WTC11 (cell line): ENCODE data around the gene CARD19. TPM values are rescaled to one million over a fixed set of nuclear protein-coding genes. Genes with fewer than 3 reads are reported as not detected.

ENCODE experiments used
- ATAC-seq: fragments of 200-7000 bp; cut with Tn5 transposase; 2 replicates; pipeline ENCODE4 v1.10.0; 2021; ENCODE audit warnings: mild to moderate bottlenecking, moderate library complexity
- CTCF ChIA-PET: fragments of 300-600 bp; sonication (Branson Sonifier 250); formaldehyde crosslinking; loops from one replicate; lab custom pipeline; 2021; ENCODE audit warnings: antibody characterized with exemption; lab: Charles Lee
- POLR2A ChIA-PET: fragments of 350-600 bp; sonication (Branson Sonifier 250); formaldehyde crosslinking; loops from one replicate; lab custom pipeline; 2021; ENCODE audit warnings: antibody characterized with exemption; lab: Charles Lee
- DNase-seq: peaks from one replicate; pipeline ENCODE4 v3.0.0; 2021; ENCODE audit warnings: low spot score
- H3K27ac Mint-ChIP-seq: 2 replicates; pipeline ENCODE4 v1.8.0; 2021; ENCODE audit warnings: mixed read lengths
- H3K27me3 Mint-ChIP-seq: 2 replicates; pipeline ENCODE4 v1.8.0; 2021; ENCODE audit warnings: low read depth, mild to moderate bottlenecking, moderate library complexity, mixed read lengths
- H3K36me3 Mint-ChIP-seq: 2 replicates; pipeline ENCODE4 v1.8.0; 2021; ENCODE audit warnings: mixed read lengths
- H3K4me1 Mint-ChIP-seq: 2 replicates; pipeline ENCODE4 v1.8.0; 2022; ENCODE audit warnings: mixed read lengths
- H3K4me3 Mint-ChIP-seq: 2 replicates; pipeline ENCODE4 v1.8.0; 2021; ENCODE audit warnings: mild to moderate bottlenecking, moderate library complexity, mixed read lengths
- H3K9me3 Mint-ChIP-seq: 2 replicates; pipeline ENCODE4 v1.8.0; 2021; ENCODE audit warnings: mixed read lengths
- CBFB ChIP-seq: sonication (generic); formaldehyde crosslinking; IDR thresholded peaks from 2 replicates; pipeline ENCODE4 v1.8.1; 2022; ENCODE audit warnings: mild to moderate bottlenecking, low read depth, missing genetic modification reagents
- ETV6 ChIP-seq: sonication (generic); formaldehyde crosslinking; IDR thresholded peaks from 2 replicates; pipeline ENCODE4 v1.8.1; 2022; ENCODE audit warnings: mild to moderate bottlenecking, missing genetic modification reagents
- GABPB1 ChIP-seq: sonication (generic); formaldehyde crosslinking; IDR thresholded peaks from 2 replicates; pipeline ENCODE4 v1.8.1; 2023; ENCODE audit warnings: mild to moderate bottlenecking, missing genetic modification reagents
- IRF2 ChIP-seq: sonication (generic); formaldehyde crosslinking; IDR thresholded peaks from 2 replicates; pipeline ENCODE4 v1.8.0; 2022; ENCODE audit warnings: low read depth, missing genetic modification reagents, borderline replicate concordance
- MYBL2 ChIP-seq: sonication (generic); formaldehyde crosslinking; IDR thresholded peaks from 2 replicates; pipeline ENCODE4 v1.8.1; 2023; ENCODE audit warnings: mild to moderate bottlenecking, moderate library complexity, missing genetic modification reagents
- NFYB ChIP-seq: sonication (generic); formaldehyde crosslinking; conservative IDR thresholded peaks from 2 replicates; pipeline ENCODE4 v1.8.0; 2022; ENCODE audit warnings: low read depth, missing genetic modification reagents
- SOX15 ChIP-seq: fragments of 250-450 bp; sonication (Bioruptor Pico); IDR thresholded peaks from 2 replicates; pipeline ENCODE4 v1.9.0; 2021; ENCODE audit warnings: mild to moderate bottlenecking
- SP1 ChIP-seq: sonication (generic); formaldehyde crosslinking; conservative IDR thresholded peaks from 2 replicates; pipeline ENCODE4 v1.8.1; 2022; ENCODE audit warnings: missing genetic modification reagents
- TCF7 ChIP-seq: sonication (generic); formaldehyde crosslinking; IDR thresholded peaks from 2 replicates; pipeline ENCODE4 v1.8.0; 2022; ENCODE audit warnings: mild to moderate bottlenecking, low read depth, missing genetic modification reagents, moderate library complexity
- ZBTB21 ChIP-seq: sonication (generic); formaldehyde crosslinking; IDR thresholded peaks from 2 replicates; pipeline ENCODE4 v1.8.1; 2023; ENCODE audit warnings: mild to moderate bottlenecking, missing genetic modification reagents, borderline replicate concordance
- ZNF219 ChIP-seq: sonication (generic); formaldehyde crosslinking; IDR thresholded peaks from 2 replicates; pipeline ENCODE4 v1.8.0; 2023; ENCODE audit warnings: missing genetic modification reagents, mild to moderate bottlenecking, borderline replicate concordance
- ZNF396 ChIP-seq: fragments of 250-450 bp; sonication (Bioruptor Pico); IDR thresholded peaks from 2 replicates; pipeline ENCODE4 v1.8.0; 2021; ENCODE audit warnings: mild to moderate bottlenecking, moderate library complexity, borderline replicate concordance
- ZNF423 ChIP-seq: fragments of 250-450 bp; sonication (Bioruptor Pico); IDR thresholded peaks from 2 replicates; pipeline ENCODE4 v2.1.2; 2022; ENCODE audit warnings: mild to moderate bottlenecking, moderate library complexity
- total RNA-seq: library from RNA; stranded (reverse); gene quantifications from 3 replicates; pipeline ENCODE4 v1.2.3, GENCODE V29; 2021
- TF ChIP-seq, protein P1 (sequence below): sonication (generic); formaldehyde crosslinking; IDR thresholded peaks from 2 replicates; pipeline ENCODE4 v1.8.1; 2023; ENCODE audit warnings: mild to moderate bottlenecking, missing genetic modification reagents
- TF ChIP-seq, protein P2 (sequence below): sonication (generic); formaldehyde crosslinking; IDR thresholded peaks from 2 replicates; pipeline ENCODE4 v1.8.0; 2022; ENCODE audit warnings: missing genetic modification reagents
- TF ChIP-seq, protein P3 (sequence below): sonication (generic); formaldehyde crosslinking; IDR thresholded peaks from 2 replicates; pipeline ENCODE4 v1.8.0; 2022; ENCODE audit warnings: mild to moderate bottlenecking, missing genetic modification reagents
- TF ChIP-seq, protein P4 (sequence below): sonication (generic); formaldehyde crosslinking; IDR thresholded peaks from 2 replicates; pipeline ENCODE4 v1.8.0; 2022; ENCODE audit warnings: mild to moderate bottlenecking, missing genetic modification reagents

CARD19 gene
- total RNA-seq, 1 experiment from 2014 or later: 34.5 TPM

DNA sequence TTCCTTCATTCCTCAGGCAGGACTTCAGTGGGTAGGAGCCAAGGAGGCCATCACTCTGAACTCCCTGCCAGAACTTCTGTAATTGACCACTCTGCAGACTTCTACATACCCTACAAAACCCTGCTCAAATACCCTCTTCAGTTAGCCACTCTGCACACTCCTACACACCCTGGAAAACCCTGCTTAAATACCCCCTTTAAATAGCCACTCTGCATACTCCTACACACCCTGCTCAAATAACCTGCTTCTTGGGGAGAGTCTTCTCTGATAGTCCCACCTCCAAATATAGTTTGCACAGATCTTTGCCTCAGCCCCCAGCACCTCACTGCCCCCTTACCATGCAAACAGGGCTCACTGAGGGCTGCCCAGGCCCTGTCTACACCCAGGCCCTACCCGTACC, 18.6 kb upstream of the CARD19 start:
- CTCF ChIA-PET: no interaction called here
- Mint-ChIP-seq H3K27ac (no peak overlapping the region), H3K4me3 (no peak overlapping the region), H3K27me3 (no peaks in the 10 kb centered on the region), H3K36me3 (no peaks in the 10 kb centered on the region), H3K9me3 (no peaks in the 10 kb centered on the region), H3K4me1 (0 out of 2 replicates have a peak, but pooled peaks cover 2% of the 10 kb centered on the region)
- ATAC-seq (no peak), DNase-seq (no peak)
- POLR2A ChIA-PET: no interaction called here
- no peak for TF ChIP-seq ZNF396 (CRISPR knock-in tag)
- TF ChIP-seq, protein P1, sequence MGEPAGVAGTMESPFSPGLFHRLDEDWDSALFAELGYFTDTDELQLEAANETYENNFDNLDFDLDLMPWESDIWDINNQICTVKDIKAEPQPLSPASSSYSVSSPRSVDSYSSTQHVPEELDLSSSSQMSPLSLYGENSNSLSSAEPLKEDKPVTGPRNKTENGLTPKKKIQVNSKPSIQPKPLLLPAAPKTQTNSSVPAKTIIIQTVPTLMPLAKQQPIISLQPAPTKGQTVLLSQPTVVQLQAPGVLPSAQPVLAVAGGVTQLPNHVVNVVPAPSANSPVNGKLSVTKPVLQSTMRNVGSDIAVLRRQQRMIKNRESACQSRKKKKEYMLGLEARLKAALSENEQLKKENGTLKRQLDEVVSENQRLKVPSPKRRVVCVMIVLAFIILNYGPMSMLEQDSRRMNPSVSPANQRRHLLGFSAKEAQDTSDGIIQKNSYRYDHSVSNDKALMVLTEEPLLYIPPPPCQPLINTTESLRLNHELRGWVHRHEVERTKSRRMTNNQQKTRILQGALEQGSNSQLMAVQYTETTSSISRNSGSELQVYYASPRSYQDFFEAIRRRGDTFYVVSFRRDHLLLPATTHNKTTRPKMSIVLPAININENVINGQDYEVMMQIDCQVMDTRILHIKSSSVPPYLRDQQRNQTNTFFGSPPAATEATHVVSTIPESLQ (CRISPR knock-in tag): no peak
- no peak for TF ChIP-seq ZNF423 (CRISPR knock-in tag)
- TF ChIP-seq GABPB1 (CRISPR knock-in tag): no peak
- TF ChIP-seq SP1: no peak
- TF ChIP-seq TCF7 (CRISPR knock-in tag): no peak
- TF ChIP-seq SOX15 (CRISPR knock-in tag): no peak
- TF ChIP-seq, all 79 proteins: peak for 0

DNA sequence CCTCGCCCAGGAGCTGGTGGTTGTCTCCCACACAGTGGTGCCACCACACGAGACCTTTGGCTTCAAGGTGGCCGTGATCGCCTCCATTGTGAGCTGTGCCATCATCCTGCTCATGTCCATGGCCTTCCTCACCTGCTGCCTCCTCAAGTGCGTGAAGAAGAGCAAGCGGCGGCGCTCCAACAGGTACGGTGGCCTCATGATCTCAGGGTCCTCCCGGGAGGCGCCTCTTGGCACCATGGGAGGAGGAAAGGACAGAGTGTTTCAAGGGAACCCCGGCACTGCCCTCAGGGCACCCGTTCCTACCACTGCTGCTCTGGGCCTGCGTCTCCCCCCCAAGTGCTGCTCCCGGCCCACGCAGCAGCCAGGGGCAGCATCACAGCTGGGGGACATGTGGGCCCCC, 18.2 kb upstream of the CARD19 start:
- POLR2A ChIA-PET: no interaction called here
- Mint-ChIP-seq H3K4me3 (no peak overlapping the region), H3K27me3 (no peaks in the 10 kb centered on the region), H3K27ac (no peak overlapping the region), H3K4me1 (0 out of 2 replicates have a peak, but pooled peaks cover 2% of the 10 kb centered on the region), H3K36me3 (no peaks in the 10 kb centered on the region), H3K9me3 (no peaks in the 10 kb centered on the region)
- no peak for ATAC-seq
- no peak for DNase-seq
- CTCF ChIA-PET: no interaction called here
- TF ChIP-seq ZBTB21 (CRISPR knock-in tag): no peak
- TF ChIP-seq ZNF219 (CRISPR knock-in tag): no peak
- no peak for TF ChIP-seq CBFB (CRISPR knock-in tag)
- TF ChIP-seq, protein P2, sequence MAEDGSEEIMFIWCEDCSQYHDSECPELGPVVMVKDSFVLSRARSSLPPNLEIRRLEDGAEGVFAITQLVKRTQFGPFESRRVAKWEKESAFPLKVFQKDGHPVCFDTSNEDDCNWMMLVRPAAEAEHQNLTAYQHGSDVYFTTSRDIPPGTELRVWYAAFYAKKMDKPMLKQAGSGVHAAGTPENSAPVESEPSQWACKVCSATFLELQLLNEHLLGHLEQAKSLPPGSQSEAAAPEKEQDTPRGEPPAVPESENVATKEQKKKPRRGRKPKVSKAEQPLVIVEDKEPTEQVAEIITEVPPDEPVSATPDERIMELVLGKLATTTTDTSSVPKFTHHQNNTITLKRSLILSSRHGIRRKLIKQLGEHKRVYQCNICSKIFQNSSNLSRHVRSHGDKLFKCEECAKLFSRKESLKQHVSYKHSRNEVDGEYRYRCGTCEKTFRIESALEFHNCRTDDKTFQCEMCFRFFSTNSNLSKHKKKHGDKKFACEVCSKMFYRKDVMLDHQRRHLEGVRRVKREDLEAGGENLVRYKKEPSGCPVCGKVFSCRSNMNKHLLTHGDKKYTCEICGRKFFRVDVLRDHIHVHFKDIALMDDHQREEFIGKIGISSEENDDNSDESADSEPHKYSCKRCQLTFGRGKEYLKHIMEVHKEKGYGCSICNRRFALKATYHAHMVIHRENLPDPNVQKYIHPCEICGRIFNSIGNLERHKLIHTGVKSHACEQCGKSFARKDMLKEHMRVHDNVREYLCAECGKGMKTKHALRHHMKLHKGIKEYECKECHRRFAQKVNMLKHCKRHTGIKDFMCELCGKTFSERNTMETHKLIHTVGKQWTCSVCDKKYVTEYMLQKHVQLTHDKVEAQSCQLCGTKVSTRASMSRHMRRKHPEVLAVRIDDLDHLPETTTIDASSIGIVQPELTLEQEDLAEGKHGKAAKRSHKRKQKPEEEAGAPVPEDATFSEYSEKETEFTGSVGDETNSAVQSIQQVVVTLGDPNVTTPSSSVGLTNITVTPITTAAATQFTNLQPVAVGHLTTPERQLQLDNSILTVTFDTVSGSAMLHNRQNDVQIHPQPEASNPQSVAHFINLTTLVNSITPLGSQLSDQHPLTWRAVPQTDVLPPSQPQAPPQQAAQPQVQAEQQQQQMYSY (CRISPR knock-in tag): no peak
- no peak for TF ChIP-seq ZNF396 (CRISPR knock-in tag)
- no peak for TF ChIP-seq ETV6 (CRISPR knock-in tag)
- TF ChIP-seq, protein P3, sequence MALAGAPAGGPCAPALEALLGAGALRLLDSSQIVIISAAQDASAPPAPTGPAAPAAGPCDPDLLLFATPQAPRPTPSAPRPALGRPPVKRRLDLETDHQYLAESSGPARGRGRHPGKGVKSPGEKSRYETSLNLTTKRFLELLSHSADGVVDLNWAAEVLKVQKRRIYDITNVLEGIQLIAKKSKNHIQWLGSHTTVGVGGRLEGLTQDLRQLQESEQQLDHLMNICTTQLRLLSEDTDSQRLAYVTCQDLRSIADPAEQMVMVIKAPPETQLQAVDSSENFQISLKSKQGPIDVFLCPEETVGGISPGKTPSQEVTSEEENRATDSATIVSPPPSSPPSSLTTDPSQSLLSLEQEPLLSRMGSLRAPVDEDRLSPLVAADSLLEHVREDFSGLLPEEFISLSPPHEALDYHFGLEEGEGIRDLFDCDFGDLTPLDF (CRISPR knock-in tag): no peak
- TF ChIP-seq NFYB: no peak
- TF ChIP-seq IRF2 (CRISPR knock-in tag): no peak
- no peak for TF ChIP-seq SOX15 (CRISPR knock-in tag)
- TF ChIP-seq, protein P4, sequence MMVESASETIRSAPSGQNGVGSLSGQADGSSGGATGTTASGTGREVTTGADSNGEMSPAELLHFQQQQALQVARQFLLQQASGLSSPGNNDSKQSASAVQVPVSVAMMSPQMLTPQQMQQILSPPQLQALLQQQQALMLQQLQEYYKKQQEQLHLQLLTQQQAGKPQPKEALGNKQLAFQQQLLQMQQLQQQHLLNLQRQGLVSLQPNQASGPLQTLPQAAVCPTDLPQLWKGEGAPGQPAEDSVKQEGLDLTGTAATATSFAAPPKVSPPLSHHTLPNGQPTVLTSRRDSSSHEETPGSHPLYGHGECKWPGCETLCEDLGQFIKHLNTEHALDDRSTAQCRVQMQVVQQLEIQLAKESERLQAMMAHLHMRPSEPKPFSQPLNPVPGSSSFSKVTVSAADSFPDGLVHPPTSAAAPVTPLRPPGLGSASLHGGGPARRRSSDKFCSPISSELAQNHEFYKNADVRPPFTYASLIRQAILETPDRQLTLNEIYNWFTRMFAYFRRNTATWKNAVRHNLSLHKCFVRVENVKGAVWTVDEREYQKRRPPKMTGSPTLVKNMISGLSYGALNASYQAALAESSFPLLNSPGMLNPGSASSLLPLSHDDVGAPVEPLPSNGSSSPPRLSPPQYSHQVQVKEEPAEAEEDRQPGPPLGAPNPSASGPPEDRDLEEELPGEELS (CRISPR knock-in tag): no peak
- no peak for TF ChIP-seq MYBL2
